ENCODE results near the gene ARHGAP24. TPM values are rescaled to one million over a fixed set of nuclear protein-coding genes. Genes with fewer than 3 reads are reported as not detected.
A peak's percentile ranks its signal among the peaks of the same experiment; 100 is the strongest.

Gene ARHGAP24
- polyA plus RNA-seq, 1 of the 3 experiments (the other 2 are of a cell fraction): 1.4 TPM

- H3K27me3 ChIP-seq (ENCODE audit: insufficient read depth): no peaks in the 10 kb centered on the region
- H3K4me3 ChIP-seq (ENCODE audit: low read depth in 2 of 2, low read length in 1 of 2): no peak overlapping the region
- no peaks in the 10 kb centered on the region for H3K36me3 ChIP-seq (replicated peaks in 1 of 2; ENCODE audit: control insufficient read depth in 1 of 2, insufficient read depth in 2 of 2, low read length in 1 of 2)
- H3K9me3 ChIP-seq: no peaks in the 10 kb centered on the region
- DNase-seq: peak; percentile 28
- H3F3A ChIP-seq (replicated peaks; ENCODE audit: insufficient read depth): no peaks in the 10 kb centered on the region
- ChIA-PET POLR2A (no interaction called here), CTCF (interaction anchor here (0.8 to 2.7 kb wide), 4 partner anchors 17 to 535 kb away, joined by 3 to 6 read pairs (median 4); no protein-coding TSS in a partner anchor)
- TF ChIP-seq CHD2 (IDR thresholded peaks at IDR 0.05; ENCODE audit: low read length, partially characterized antibody) (no peak), EP300 (IDR thresholded peaks at IDR 0.05; ENCODE audit: borderline replicate concordance in 1 of 2, low read depth in 1 of 2, low read length in 1 of 2) (peak in 1 of 2 experiments; percentile 26; a peak in 2 of 4 replicates), JUND (IDR thresholded peaks at IDR 0.05) (no peak), TEAD4 (IDR thresholded peaks at IDR 0.05; ENCODE audit: borderline replicate concordance, insufficient read depth) (no peak)
- WGBS (ENCODE audit: low lambda C conversion rate): 13% methylated on average over 3 of the region's 3 CpGs
- no peak overlapping the region for H2AFZ ChIP-seq (ENCODE audit: low read depth)
- H3K4me1 ChIP-seq (ENCODE audit: control insufficient read depth in 1 of 2, insufficient read depth in 2 of 2, low read depth in 1 of 2, low read length in 1 of 2): peaks cover 0 to 20% of the 10 kb centered on the region in 2 experiments; a peak in 2 of 4 replicates
- H3K79me2 ChIP-seq (ENCODE audit: insufficient read depth): no peaks in the 10 kb centered on the region
- H3K4me2 ChIP-seq: no peak overlapping the region
- no peak overlapping the region for H3K9ac ChIP-seq
- H4K20me1 ChIP-seq (ENCODE audit: insufficient read depth): no peaks in the 10 kb centered on the region
- H3K9me2 ChIP-seq: no peaks in the 10 kb centered on the region
- H3K27ac ChIP-seq (ENCODE audit: low read depth in 2 of 2, low read length in 1 of 2): peak overlapping the region in 1 of 2 experiments; percentile 68; a peak in 2 of 4 replicates
Measured at GRCh38 chr4:85452058-85452731, 22.8 kb upstream of the ARHGAP24 start.

- POLR2A ChIA-PET: no interaction called here
- Histone ChIP-seq H3K4me1 (ENCODE audit: control insufficient read depth in 1 of 2, insufficient read depth in 2 of 2, low read depth in 1 of 2, low read length in 1 of 2) (peaks cover 0 to 13% of the 10 kb centered on the region in 2 experiments; a peak in 2 of 4 replicates), H3K36me3 (replicated peaks in 1 of 2; ENCODE audit: control insufficient read depth in 1 of 2, insufficient read depth in 2 of 2, low read length in 1 of 2) (no peaks in the 10 kb centered on the region), H3K27me3 (ENCODE audit: insufficient read depth) (no peaks in the 10 kb centered on the region), H3K9me3 (no peaks in the 10 kb centered on the region), H3K4me2 (no peak overlapping the region), H3F3A (replicated peaks; ENCODE audit: insufficient read depth) (no peaks in the 10 kb centered on the region), H3K9me2 (no peaks in the 10 kb centered on the region), H3K9ac (no peak overlapping the region), H3K27ac (ENCODE audit: low read depth in 2 of 2, low read length in 1 of 2) (no peak overlapping the region), H3K4me3 (ENCODE audit: low read depth in 2 of 2, low read length in 1 of 2) (no peak overlapping the region), H3K79me2 (ENCODE audit: insufficient read depth) (no peaks in the 10 kb centered on the region), H2AFZ (ENCODE audit: low read depth) (no peak overlapping the region), H4K20me1 (ENCODE audit: insufficient read depth) (no peaks in the 10 kb centered on the region)
- TF ChIP-seq USF2 (IDR thresholded peaks at IDR 0.05; ENCODE audit: borderline replicate concordance, low read depth, low read length) (no peak), GABPA (IDR thresholded peaks at IDR 0.05; ENCODE audit: low read depth) (no peak), GATA2 (CRISPR knock-in tag; IDR thresholded peaks at IDR 0.05) (no peak), YY1 (IDR thresholded peaks at IDR 0.05; ENCODE audit: low read depth) (no peak), RFX5 (IDR thresholded peaks at IDR 0.05; ENCODE audit: low read length) (no peak), CTCF (IDR thresholded peaks at IDR 0.05) (no peak), USF1 (IDR thresholded peaks at IDR 0.05; ENCODE audit: borderline replicate concordance, low read depth) (no peak), MEF2A (IDR thresholded peaks at IDR 0.05; ENCODE audit: borderline replicate concordance, low read depth) (no peak), SIN3A (IDR thresholded peaks at IDR 0.05; ENCODE audit: borderline replicate concordance, low read depth, low read length) (no peak), RAD21 (IDR thresholded peaks at IDR 0.05; ENCODE audit: low read length) (no peak), PBX3 (IDR thresholded peaks at IDR 0.05) (no peak), EZH2phosphoT487 (IDR thresholded peaks at IDR 0.05; ENCODE audit: borderline replicate concordance, low read depth) (no peak), TEAD4 (IDR thresholded peaks at IDR 0.05; ENCODE audit: borderline replicate concordance, insufficient read depth) (no peak), CHD2 (IDR thresholded peaks at IDR 0.05; ENCODE audit: low read length, partially characterized antibody) (no peak), IRF3 (IDR thresholded peaks at IDR 0.05; ENCODE audit: low read depth, low read length) (no peak), RXRA (IDR thresholded peaks at IDR 0.05; ENCODE audit: borderline replicate concordance, low read depth) (no peak), FOXM1 (IDR thresholded peaks at IDR 0.05; ENCODE audit: low read depth) (no peak)
- no peak for DNase-seq
- CTCF ChIA-PET: no interaction called here
Measured at GRCh38 chr4:85455942-85456341, 19.0 kb upstream of the ARHGAP24 start.

All from SK-N-SH (cell line).